Activated CD8-positive, alpha-beta memory T cell treated with anti-CD3 and anti-CD28 coated beads, Interleukin-2, amount 10 ng/mL, durations not matched to agents 7 days and 5 days (primary cell): ENCODE results near the gene TNRC6A. TPM values are rescaled to one million over a fixed set of nuclear protein-coding genes. Genes with fewer than 3 reads are reported as not detected.
A peak's percentile ranks its signal among the peaks of the same experiment; 100 is the strongest.
"Not testable (repeated sequence)": the region's sequence is repeated elsewhere in the genome, so short reads cannot be mapped to it uniquely, and the experiment has no call there.

Experiments used
- ATAC-seq: fragments of 150-1000 bp; cut with Tn5 transposase; one replicate; pipeline ENCODE4 v1.10.0; 2021; ENCODE audit warnings: moderate library complexity
- CTCF ChIA-PET: fragments of 350-600 bp; sonication (Branson Sonifier 250); formaldehyde crosslinking; loops from one replicate; lab custom pipeline; 2021; ENCODE audit warnings: antibody characterized with exemption; lab: Charles Lee
- DNase-seq: peaks from one replicate; pipeline ENCODE4 v3.0.0-alpha.2; 2020
- H3K27ac Mint-ChIP-seq: one replicate; pipeline ENCODE4 v1.8.0; 2021; ENCODE audit warnings: mild to moderate bottlenecking, mixed read lengths
- H3K27me3 Mint-ChIP-seq: one replicate; pipeline ENCODE4 v1.8.0; 2021; ENCODE audit warnings: mixed read lengths
- H3K36me3 Mint-ChIP-seq: one replicate; pipeline ENCODE4 v1.8.0; 2021; ENCODE audit warnings: mild to moderate bottlenecking, mixed read lengths
- H3K4me1 Mint-ChIP-seq: one replicate; pipeline ENCODE4 v1.8.0; 2021; ENCODE audit warnings: mixed read lengths
- H3K4me3 Mint-ChIP-seq: one replicate; pipeline ENCODE4 v1.8.0; 2021; ENCODE audit warnings: mild to moderate bottlenecking, moderate library complexity, mixed read lengths
- H3K9me3 Mint-ChIP-seq: one replicate; pipeline ENCODE4 v1.8.0; 2022; ENCODE audit warnings: low read depth, mixed read lengths
- total RNA-seq, 2 experiments: library from RNA; stranded (reverse); gene quantifications; one replicate each; pipeline ENCODE4 v1.2.3, GENCODE V29; 2021

TNRC6A gene
- total RNA-seq, 2 experiments from 2014 or later: 38.9 to 39.6 TPM

DNA sequence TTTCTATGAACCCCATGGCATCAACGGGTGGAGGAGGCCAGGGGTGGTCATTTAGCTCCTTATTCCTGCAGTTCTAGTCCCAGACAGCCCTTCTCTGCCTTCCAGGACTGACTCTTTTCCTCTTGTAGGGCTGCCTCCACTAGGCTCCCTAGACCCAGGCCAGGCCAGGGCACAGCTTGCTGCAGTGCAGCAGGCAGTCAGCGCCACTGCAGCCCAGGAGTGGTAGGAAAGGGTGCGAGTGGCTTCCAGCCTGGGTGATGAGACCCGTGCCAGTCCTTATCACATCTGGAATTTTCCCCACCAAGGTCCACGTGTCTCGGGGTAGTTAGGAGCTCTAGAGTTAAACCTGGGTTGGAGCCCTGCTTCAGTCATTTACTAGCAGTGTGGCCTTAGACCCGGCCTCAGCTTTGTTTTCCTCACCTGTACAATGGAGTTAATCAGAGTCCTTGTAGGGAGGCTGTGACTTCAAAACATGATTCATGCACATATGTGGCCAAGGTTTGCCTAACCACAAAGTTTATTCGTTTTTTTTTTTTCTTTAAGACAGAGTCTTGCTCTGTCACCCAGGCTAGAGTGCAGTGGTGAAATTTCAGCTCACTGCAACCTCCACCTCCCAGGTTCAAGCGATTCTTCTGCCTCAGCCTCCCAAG lies 121.0 kb downstream of the TNRC6A start:
- no peaks in the 10 kb centered on the region for H3K9me3 Mint-ChIP-seq
- peaks cover 18% of the 10 kb centered on the region for H3K4me1 Mint-ChIP-seq
- ATAC-seq (peak; percentile 67), DNase-seq (peak; percentile 44)
- H3K27ac Mint-ChIP-seq: no peak overlapping the region
- peaks cover 2% of the 10 kb centered on the region for H3K27me3 Mint-ChIP-seq
- CTCF ChIA-PET: no interaction called here
- no peaks in the 10 kb centered on the region for H3K36me3 Mint-ChIP-seq
- H3K4me3 Mint-ChIP-seq: no peak overlapping the region

DNA sequence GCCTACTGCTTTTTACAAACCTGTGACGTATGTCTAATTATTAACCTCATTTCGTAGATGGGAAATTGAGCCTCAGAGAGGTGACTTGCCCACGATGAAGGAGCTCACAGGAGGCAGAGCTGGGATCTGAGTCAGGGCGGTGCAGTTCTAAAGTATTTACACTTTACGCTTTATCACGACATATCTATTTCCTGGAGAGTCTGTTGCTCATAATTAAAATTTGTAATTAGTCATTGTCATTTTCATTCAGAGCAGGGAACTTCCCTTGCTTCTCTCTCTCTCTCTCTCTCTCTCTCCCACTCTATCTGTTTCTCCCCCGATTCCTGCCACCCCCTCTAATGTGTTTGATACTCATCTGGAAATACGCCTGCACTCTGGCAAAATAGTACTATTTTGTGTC lies 122.2 kb downstream of the TNRC6A start:
- H3K4me3 Mint-ChIP-seq: no peak overlapping the region
- peak overlapping the region; percentile 24 for H3K27ac Mint-ChIP-seq
- CTCF ChIA-PET: no interaction called here
- peaks cover 2% of the 10 kb centered on the region for H3K27me3 Mint-ChIP-seq
- ATAC-seq (peak; percentile 66), DNase-seq (peak; percentile 58)
- peaks cover 18% of the 10 kb centered on the region for H3K4me1 Mint-ChIP-seq
- H3K36me3 Mint-ChIP-seq: no peaks in the 10 kb centered on the region
- no peaks in the 10 kb centered on the region for H3K9me3 Mint-ChIP-seq

DNA sequence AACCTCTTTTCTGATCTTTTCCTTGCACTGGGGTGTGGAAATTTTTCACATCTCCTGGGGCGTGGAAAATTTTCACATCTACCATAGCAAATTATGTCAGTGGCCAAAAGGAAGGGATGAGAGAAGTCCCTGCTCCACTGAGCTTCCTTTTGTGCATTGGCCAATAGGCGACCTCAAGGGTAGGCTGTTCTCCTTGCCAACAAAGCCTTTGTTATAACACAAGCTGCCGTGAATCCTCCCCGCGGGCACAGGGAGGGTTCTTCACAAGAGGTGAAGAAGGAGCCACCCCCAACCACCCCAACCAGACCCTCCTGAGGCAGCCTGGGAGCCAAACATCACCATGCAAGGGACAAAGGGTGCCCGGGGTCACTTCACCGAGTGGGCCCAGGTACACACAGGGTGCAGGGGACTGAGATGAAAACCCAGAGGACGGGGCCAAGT lies 122.8 kb downstream of the TNRC6A start:
- Mint-ChIP-seq H3K4me1 (peaks cover 18% of the 10 kb centered on the region), H3K9me3 (no peaks in the 10 kb centered on the region), H3K27ac (peak overlapping the region; percentile 16), H3K36me3 (no peaks in the 10 kb centered on the region), H3K4me3 (no peak overlapping the region), H3K27me3 (no peaks in the 10 kb centered on the region)
- no peak for ATAC-seq
- DNase-seq: no peak
- CTCF ChIA-PET: no interaction called here

DNA sequence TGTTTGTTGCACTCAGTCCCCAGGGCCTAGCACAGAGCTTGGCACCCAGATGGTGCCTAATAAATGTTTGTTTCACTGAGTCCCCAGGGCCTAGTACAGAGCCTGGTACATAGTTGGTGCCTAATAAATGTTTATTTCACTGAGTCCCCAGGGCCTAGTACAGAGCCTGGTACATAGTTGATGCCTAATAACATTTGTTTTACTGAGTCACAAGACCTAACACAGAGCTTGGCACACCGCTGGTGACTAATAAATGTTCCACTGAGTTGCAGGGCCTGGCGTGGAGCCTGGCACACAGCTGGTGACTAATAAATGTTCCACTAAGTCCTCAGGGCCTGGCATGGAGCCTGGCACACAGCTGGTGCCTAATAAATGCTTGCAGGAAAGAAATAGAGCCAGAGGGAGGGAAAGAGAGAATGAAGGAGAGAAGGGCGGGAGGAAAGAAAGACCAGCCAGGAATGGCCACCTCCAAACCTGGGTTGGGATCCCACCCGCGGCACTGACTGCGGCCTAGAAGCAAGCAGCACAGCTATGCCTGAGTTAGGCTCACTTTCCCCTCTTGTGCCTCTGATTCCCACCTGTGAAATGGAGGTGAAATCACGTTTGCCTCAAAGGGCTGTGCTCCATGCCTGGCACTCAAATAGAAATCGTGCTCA lies 123.8 kb downstream of the TNRC6A start:
- Mint-ChIP-seq H3K9me3 (no peaks in the 10 kb centered on the region), H3K27me3 (no peaks in the 10 kb centered on the region), H3K4me1 (peaks cover 18% of the 10 kb centered on the region), H3K27ac (no peak overlapping the region), H3K4me3 (no peak overlapping the region), H3K36me3 (no peaks in the 10 kb centered on the region)
- ATAC-seq (no peak), DNase-seq (no peak)
- CTCF ChIA-PET: no interaction called here

DNA sequence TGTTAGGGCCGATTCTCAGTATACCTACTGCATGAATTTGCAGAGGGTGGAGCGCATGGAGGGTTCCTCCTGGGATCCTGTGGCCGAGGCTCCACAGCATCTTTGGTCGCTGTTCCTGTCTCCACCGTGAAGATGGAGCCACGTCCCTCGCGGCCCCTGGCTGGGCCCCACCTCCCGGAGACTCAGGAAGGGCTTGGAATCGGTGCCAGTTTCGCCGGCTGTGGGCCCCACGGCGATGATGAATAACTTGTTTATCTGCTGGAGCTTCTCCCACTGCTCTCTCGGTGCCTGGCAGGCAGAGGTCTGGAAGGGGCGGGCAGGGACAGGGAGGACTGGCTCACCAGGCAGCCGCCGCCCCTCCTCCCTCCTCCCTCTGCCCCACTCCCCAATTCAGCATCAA lies 124.4 kb downstream of the TNRC6A start:
- Mint-ChIP-seq H3K4me3 (no peak overlapping the region), H3K36me3 (no peaks in the 10 kb centered on the region), H3K27me3 (peaks cover 2% of the 10 kb centered on the region), H3K4me1 (peaks cover 18% of the 10 kb centered on the region), H3K9me3 (no peaks in the 10 kb centered on the region), H3K27ac (no peak overlapping the region)
- CTCF ChIA-PET: no interaction called here
- DNase-seq: no peak
- no peak for ATAC-seq

DNA sequence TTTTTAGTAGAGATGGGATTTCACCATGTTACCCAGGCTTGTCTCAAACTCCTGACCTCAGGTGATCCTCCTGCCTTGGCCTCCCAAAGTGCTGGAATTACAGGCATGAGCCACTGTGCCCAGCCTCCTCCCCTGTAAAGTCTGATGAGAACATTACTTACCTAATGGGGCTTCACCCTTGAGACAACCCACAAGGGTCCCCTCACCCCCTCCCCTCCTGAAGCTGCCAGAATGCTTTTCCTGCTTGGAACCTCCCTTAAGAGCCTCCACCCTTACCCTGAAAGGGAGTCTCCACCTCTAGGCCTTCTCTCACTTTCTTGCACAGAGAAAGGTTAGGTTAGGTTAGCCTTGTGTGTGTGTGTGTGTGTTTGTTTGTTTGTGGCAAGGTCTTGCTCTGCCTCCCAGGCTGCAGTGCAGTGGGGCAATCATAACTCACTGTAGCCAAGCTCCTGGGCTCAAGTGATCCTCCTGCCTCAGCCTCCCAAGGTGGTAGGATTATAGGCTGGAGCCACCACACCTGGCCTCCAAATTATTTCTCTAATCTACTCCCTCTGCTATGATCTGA lies 125.2 kb downstream of the TNRC6A start:
- ATAC-seq: no peak
- CTCF ChIA-PET: no interaction called here

DNA sequence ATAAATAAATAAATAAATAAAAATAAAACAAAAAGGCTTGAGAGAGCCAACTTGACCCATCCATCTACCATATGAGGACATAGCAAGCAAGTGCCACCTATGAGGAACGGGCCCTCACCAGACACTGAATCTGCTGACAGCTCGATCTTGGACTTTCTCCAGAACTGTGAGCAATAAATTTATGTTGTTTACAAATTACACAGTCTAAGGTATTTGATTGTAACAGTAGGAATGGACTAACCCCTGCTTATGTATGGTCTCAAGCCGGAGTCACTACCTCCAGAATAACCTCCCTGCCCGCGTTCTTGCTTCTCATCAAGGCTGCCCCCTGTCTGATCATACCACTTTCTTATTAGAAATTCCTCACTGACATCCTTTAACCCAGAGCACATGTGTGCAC lies 126.2 kb downstream of the TNRC6A start:
- CTCF ChIA-PET: interaction anchor here (0.6 kb wide), 1 partner anchor 33 kb away, joined by 3 read pairs; no protein-coding TSS in a partner anchor

More for the DNA sequence above, 125.2 kb downstream of the TNRC6A start:
- DNase-seq: no peak
- Mint-ChIP-seq H3K36me3 (no peaks in the 10 kb centered on the region), H3K9me3 (no peaks in the 10 kb centered on the region), H3K27ac (no peak overlapping the region), H3K27me3 (peaks cover 2% of the 10 kb centered on the region), H3K4me3 (no peak overlapping the region), H3K4me1 (peaks cover 18% of the 10 kb centered on the region)

DNA sequence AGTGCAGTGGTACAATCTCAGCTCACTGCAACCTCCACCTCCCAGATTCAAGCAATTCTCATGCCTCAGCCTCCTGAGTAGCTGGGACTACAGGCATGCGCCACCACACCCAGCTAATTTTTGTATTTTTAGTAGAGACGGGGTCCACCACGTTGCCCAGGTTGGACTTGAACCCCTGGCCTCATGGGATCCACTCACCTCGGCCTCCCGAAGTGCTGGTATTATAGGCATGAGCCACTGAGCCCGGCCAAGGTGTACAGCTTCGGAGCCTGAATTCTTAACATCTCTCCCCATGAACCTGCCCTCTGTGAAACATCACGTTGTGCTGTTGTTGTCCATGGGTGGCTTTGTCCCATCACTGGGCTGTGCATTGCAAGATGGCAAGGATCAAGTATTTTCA lies 127.4 kb downstream of the TNRC6A start:
- H3K9me3 Mint-ChIP-seq, ATAC-seq, CTCF ChIA-PET, H3K27ac Mint-ChIP-seq, DNase-seq, H3K36me3 Mint-ChIP-seq, H3K4me1 Mint-ChIP-seq, H3K4me3 Mint-ChIP-seq, H3K27me3 Mint-ChIP-seq: not testable (repeated sequence)

More for the DNA sequence above, 126.2 kb downstream of the TNRC6A start:
- Mint-ChIP-seq H3K27me3 (peaks cover 2% of the 10 kb centered on the region), H3K9me3 (no peaks in the 10 kb centered on the region), H3K27ac (no peak overlapping the region), H3K4me1 (peaks cover 12% of the 10 kb centered on the region), H3K4me3 (no peak overlapping the region), H3K36me3 (no peaks in the 10 kb centered on the region)
- DNase-seq (no peak), ATAC-seq (no peak)

DNA sequence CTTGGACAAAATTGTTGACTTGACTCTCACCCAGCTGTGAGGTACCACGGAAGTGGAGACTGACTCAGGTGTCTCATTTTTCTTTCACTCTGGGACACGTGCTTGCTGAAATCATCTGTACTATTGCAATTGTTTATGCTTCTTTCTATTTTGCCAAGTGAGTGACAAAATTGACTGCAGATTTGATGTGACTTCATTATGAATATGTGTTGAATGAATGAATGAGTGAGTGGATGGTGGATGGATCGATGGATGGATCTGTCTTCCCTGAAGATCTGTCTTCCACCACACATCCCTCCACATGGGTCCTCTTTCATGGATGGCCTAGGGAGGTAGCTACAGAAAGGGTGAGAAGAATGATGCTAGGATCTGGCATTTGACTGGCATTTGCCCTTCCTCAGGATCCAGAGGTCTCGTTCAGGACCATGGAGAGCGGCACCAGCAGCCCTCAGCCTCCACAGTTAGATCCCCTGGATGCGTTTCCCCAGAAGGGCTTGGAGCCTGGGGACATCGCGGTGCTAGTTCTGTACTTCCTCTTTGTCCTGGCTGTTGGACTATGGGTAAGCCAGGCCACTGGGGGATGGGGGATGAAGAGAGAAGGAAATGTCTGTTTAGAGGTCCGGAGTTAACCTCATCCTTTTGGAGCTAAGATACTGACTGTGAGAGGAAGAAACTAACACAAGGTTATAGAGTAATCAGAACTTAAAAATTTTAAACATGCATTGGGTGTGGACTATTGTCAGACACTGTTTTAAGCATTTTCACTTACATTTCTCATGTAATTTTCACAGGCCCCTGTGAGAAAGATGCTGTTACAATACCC lies 129.0 kb downstream of the TNRC6A start:
- Mint-ChIP-seq H3K27ac (no peak overlapping the region), H3K4me1 (no peaks in the 10 kb centered on the region), H3K4me3 (no peak overlapping the region), H3K36me3 (no peaks in the 10 kb centered on the region), H3K9me3 (no peaks in the 10 kb centered on the region), H3K27me3 (peaks cover 2% of the 10 kb centered on the region)
- CTCF ChIA-PET: no interaction called here
- ATAC-seq (no peak), DNase-seq (peak; percentile 62)

DNA sequence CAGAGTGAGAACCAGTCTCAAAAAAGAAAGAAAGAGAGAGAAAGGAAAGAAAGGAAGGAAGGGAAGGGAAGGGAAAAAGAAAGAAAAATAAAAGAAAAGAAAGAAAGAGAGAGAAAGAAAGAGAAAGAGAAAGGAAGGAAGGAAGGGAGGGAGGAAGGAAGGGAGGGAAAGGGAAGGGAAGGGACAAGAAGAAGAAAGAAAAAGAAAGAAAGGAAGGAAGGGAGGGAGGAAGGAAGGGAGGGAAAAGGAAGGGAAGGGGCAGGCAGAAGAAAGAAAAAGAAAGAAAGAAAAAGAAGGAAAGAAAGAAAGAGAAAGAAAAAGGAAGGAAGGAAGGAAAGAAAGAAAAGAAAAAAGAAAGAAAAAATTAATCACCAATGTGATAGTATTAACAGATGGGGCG lies 132.0 kb downstream of the TNRC6A start:
- ATAC-seq: no peak
- Mint-ChIP-seq H3K9me3 (no peaks in the 10 kb centered on the region), H3K4me1 (no peaks in the 10 kb centered on the region), H3K36me3 (peaks cover 1% of the 10 kb centered on the region), H3K4me3 (no peak overlapping the region), H3K27me3 (peaks cover 12% of the 10 kb centered on the region), H3K27ac (no peak overlapping the region)
- CTCF ChIA-PET: no interaction called here
- no peak for DNase-seq

DNA sequence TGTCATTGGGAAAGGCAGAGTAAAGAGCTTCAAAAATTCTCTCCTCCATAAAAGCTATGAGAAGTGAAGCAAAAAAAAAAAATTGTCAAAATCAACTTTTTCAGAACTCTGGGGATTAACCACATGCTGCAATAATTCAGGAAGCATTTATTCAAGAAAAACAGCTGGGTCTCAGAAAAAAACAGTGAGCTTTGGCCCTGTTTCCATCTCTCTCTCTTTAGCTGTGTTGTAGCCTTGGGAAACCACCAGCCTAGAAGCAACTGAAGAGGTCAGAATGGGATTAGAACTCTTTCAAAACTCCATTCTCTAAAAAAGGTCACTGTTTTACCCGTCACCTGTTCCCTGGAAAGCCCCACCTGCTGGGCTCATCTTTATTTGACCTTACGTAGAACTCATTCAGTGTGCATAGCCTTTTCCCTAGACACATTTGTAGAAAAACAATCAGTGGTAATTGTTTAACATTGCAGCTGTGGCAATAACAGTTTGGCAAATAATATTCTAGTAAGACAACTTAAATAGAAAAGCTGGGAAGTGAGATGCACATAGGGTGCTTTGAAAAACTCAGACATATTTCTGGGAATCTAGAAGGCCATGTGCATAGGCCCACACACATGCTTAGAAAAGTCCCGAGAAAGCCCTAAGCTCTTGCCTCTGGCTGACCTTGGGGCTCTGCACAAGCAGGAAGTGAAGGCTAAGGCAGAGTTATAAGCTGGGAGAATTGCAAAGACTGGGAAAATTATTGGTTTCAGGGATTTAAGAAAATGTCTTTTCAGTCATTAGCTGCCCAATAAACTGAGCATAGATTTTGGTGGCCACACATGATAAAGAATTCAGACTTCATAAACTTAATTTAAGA lies 134.4 kb downstream of the TNRC6A start:
- no peaks in the 10 kb centered on the region for H3K4me1 Mint-ChIP-seq
- peaks cover 1% of the 10 kb centered on the region for H3K36me3 Mint-ChIP-seq
- CTCF ChIA-PET: no interaction called here
- peaks cover 22% of the 10 kb centered on the region for H3K27me3 Mint-ChIP-seq
- no peak overlapping the region for H3K4me3 Mint-ChIP-seq
- ATAC-seq (no peak), DNase-seq (no peak)
- H3K27ac Mint-ChIP-seq: no peak overlapping the region
- H3K9me3 Mint-ChIP-seq: no peaks in the 10 kb centered on the region

DNA sequence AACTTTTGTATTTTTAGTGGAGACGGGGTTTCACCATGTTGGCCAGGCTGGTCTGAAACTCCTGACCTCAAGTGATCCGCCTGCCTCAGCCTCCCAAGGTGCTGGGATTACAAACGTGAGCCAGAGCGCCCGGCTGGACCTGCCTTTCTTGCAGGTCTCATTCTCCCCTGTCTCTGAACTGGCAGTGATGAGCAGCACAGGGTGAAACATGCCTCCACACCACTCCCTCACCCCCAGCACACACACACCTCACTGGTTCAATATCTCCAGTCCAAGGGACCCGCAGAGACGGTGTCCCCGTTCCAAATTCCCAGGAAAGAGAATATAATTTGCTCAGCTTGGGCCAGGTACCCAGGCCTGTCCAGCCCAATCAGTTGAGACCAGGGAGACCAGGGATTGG lies 139.6 kb downstream of the TNRC6A start:
- Mint-ChIP-seq H3K9me3 (no peaks in the 10 kb centered on the region), H3K27me3 (peaks cover 20% of the 10 kb centered on the region), H3K4me1 (no peaks in the 10 kb centered on the region), H3K4me3 (no peak overlapping the region), H3K27ac (no peak overlapping the region), H3K36me3 (peaks cover 1% of the 10 kb centered on the region)
- CTCF ChIA-PET: no interaction called here
- no peak for DNase-seq
- no peak for ATAC-seq

DNA sequence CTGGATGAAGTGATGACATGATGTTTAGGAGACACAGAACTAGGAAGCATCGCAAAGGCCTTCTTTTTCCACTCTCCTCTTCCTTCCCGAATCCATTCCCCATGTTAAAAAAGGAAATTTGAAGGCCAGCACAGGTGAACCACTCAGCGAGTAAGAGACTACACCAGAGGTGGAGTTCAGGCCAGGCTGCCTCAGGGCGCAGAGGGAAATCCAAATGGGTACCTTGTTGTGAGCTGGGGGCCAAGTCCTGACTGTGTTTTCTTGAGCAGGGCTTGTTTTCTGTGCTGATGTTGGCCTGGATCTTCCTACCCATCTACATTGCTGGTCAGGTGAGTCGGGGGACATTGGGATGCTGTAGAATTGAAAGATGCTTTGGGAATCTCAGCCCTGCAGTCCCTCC lies 142.4 kb downstream of the TNRC6A start:
- ATAC-seq: no peak

More for the DNA sequence above, 142.4 kb downstream of the TNRC6A start:
- CTCF ChIA-PET: no interaction called here
- no peaks in the 10 kb centered on the region for H3K9me3 Mint-ChIP-seq
- H3K36me3 Mint-ChIP-seq: no peaks in the 10 kb centered on the region
- H3K4me1 Mint-ChIP-seq: no peaks in the 10 kb centered on the region
- H3K27me3 Mint-ChIP-seq: peaks cover 10% of the 10 kb centered on the region
- no peak overlapping the region for H3K27ac Mint-ChIP-seq
- H3K4me3 Mint-ChIP-seq: no peak overlapping the region
- DNase-seq: no peak
